ENCODE data around the gene ALOX5AP.

Gene ALOX5AP

DNA sequence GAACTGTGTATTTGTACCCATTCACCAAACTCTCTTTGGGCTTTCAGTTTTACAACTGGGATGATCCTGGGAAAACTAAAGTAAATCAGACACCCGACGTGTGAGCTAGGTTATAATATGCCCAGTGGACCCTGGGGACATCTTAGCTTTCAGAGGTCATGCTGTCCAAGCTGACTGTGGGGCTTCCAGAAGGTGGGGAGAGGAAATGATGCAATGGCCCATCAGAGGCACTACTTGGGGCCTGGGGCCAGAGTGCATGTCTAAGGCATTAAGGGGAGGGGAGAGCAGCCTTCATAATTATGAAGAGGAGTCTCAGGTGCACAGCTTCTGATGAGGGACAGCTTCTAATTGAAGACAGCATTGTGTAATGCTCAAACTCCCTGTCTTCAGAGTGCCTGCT, 30.9 kb downstream of the ALOX5AP start:
- H3K4me3 ChIP-seq (ENCODE audit: low read depth in 1 of 2, low read length in 2 of 2), result no peak overlapping the region
- H3K4me1 ChIP-seq (ENCODE audit: insufficient read depth, low read length), result peaks cover 7% of the 10 kb centered on the region; the same call in 1 of the 2 replicates
- no peak overlapping the region for H2AFZ ChIP-seq (ENCODE audit: low read depth, low read length)
- ATAC-seq (ENCODE audit: insufficient read depth, low read depth) (no peak), DNase-seq (no peak)
- no peak for TF ChIP-seq EZH2 (IDR thresholded peaks at IDR 0.05; ENCODE audit: borderline replicate concordance, low read depth, low read length, severe bottlenecking)
- TF ChIP-seq, protein P1, sequence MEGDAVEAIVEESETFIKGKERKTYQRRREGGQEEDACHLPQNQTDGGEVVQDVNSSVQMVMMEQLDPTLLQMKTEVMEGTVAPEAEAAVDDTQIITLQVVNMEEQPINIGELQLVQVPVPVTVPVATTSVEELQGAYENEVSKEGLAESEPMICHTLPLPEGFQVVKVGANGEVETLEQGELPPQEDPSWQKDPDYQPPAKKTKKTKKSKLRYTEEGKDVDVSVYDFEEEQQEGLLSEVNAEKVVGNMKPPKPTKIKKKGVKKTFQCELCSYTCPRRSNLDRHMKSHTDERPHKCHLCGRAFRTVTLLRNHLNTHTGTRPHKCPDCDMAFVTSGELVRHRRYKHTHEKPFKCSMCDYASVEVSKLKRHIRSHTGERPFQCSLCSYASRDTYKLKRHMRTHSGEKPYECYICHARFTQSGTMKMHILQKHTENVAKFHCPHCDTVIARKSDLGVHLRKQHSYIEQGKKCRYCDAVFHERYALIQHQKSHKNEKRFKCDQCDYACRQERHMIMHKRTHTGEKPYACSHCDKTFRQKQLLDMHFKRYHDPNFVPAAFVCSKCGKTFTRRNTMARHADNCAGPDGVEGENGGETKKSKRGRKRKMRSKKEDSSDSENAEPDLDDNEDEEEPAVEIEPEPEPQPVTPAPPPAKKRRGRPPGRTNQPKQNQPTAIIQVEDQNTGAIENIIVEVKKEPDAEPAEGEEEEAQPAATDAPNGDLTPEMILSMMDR (IDR thresholded peaks at IDR 0.05; ENCODE audit: borderline replicate concordance, extremely low read depth, low read length, poor library complexity, severe bottlenecking), result no peak
- H3K4me2 ChIP-seq (ENCODE audit: insufficient read depth, low read length), result no peak overlapping the region
- H3K9ac ChIP-seq (ENCODE audit: low read depth, low read length), result no peak overlapping the region
- H4K20me1 ChIP-seq (ENCODE audit: insufficient read depth, low read length), result no peaks in the 10 kb centered on the region
- no peaks in the 10 kb centered on the region for H3K79me2 ChIP-seq (ENCODE audit: insufficient read depth, low read length)
- H3K9me3 ChIP-seq (ENCODE audit: insufficient read depth, low read length, severe bottlenecking), result no peaks in the 10 kb centered on the region
- no peaks in the 10 kb centered on the region for H3K27me3 ChIP-seq (ENCODE audit: insufficient read depth, low read length, poor library complexity)
- H3K27ac ChIP-seq (ENCODE audit: low read length), result no peak overlapping the region
- H3K36me3 ChIP-seq (ENCODE audit: insufficient read depth, low read length), result no peaks in the 10 kb centered on the region

DNA sequence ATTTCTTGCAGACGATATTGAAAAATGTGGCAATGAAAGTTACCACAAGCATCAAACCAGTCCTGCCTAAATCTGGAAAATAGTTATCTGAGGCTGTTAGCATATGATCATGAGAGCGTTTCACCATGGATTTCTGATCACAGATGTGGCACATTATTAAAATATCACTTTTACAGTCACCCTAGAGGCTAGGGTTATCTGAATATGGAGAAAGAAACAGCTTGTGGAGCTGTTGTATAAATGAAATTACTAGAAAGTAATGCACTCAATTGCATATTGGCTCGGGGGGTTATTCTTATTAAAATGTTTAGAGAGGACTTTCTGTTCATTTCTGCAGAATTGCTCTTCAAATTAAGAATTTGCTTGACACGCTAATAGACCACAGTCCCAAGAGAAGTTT, 35.6 kb downstream of the ALOX5AP start:
- DNase-seq (no peak), ATAC-seq (ENCODE audit: insufficient read depth, low read depth) (no peak)
- H4K20me1 ChIP-seq (ENCODE audit: insufficient read depth, low read length), result no peaks in the 10 kb centered on the region
- peaks cover 7% of the 10 kb centered on the region; the same call in 1 of the 2 replicates for H3K4me1 ChIP-seq (ENCODE audit: insufficient read depth, low read length)
- no peaks in the 10 kb centered on the region for H3K27me3 ChIP-seq (ENCODE audit: insufficient read depth, low read length, poor library complexity)
- H3K9me3 ChIP-seq (ENCODE audit: insufficient read depth, low read length, severe bottlenecking), result no peaks in the 10 kb centered on the region
- no peak overlapping the region for H3K4me3 ChIP-seq (ENCODE audit: low read depth in 1 of 2, low read length in 2 of 2)
- no peaks in the 10 kb centered on the region for H3K79me2 ChIP-seq (ENCODE audit: insufficient read depth, low read length)
- H3K9ac ChIP-seq (ENCODE audit: low read depth, low read length), result no peak overlapping the region
- TF ChIP-seq, protein P1 (IDR thresholded peaks at IDR 0.05; ENCODE audit: borderline replicate concordance, extremely low read depth, low read length, poor library complexity, severe bottlenecking), result no peak
- TF ChIP-seq EZH2 (IDR thresholded peaks at IDR 0.05; ENCODE audit: borderline replicate concordance, low read depth, low read length, severe bottlenecking), result no peak
- no peak overlapping the region for H3K4me2 ChIP-seq (ENCODE audit: insufficient read depth, low read length)
- no peak overlapping the region for H3K27ac ChIP-seq (ENCODE audit: low read length)
- H3K36me3 ChIP-seq (ENCODE audit: insufficient read depth, low read length), result no peaks in the 10 kb centered on the region
- H2AFZ ChIP-seq (ENCODE audit: low read depth, low read length), result no peak overlapping the region

DNA sequence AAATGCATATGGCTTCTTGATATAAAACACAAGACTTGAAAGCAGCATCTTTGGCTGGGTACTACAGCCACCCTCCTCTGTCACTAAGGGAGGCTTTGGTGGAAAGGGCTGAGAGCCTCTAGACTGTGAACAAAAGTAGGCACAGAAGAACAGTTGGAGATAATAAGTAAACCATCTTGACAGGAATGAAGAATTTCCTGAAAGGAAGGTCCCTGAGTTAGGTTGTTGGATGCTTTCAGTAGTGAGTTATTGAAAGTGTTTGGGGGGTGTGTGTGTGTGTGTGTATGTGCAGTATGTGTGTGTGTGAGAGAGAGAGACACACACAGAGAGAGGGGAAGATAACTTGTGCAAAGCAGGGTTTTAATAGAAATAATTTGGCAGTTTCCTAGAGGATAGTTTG, 38.2 kb downstream of the ALOX5AP start:
- no peaks in the 10 kb centered on the region for H3K27me3 ChIP-seq (ENCODE audit: insufficient read depth, low read length, poor library complexity)
- no peak for ATAC-seq (ENCODE audit: insufficient read depth, low read depth)
- H3K27ac ChIP-seq (ENCODE audit: low read length), result no peak overlapping the region
- H3K4me2 ChIP-seq (ENCODE audit: insufficient read depth, low read length), result no peak overlapping the region
- no peaks in the 10 kb centered on the region for H3K36me3 ChIP-seq (ENCODE audit: insufficient read depth, low read length)
- no peak overlapping the region for H3K4me3 ChIP-seq (ENCODE audit: low read depth in 1 of 2, low read length in 2 of 2)
- TF ChIP-seq, protein P1 (IDR thresholded peaks at IDR 0.05; ENCODE audit: borderline replicate concordance, extremely low read depth, low read length, poor library complexity, severe bottlenecking), result no peak
- no peak for TF ChIP-seq EZH2 (IDR thresholded peaks at IDR 0.05; ENCODE audit: borderline replicate concordance, low read depth, low read length, severe bottlenecking)
- DNase-seq, result no peak
- no peaks in the 10 kb centered on the region for H3K79me2 ChIP-seq (ENCODE audit: insufficient read depth, low read length)
- H4K20me1 ChIP-seq (ENCODE audit: insufficient read depth, low read length), result no peaks in the 10 kb centered on the region
- H3K9me3 ChIP-seq (ENCODE audit: insufficient read depth, low read length, severe bottlenecking), result no peaks in the 10 kb centered on the region
- no peak overlapping the region for H3K9ac ChIP-seq (ENCODE audit: low read depth, low read length)
- H3K4me1 ChIP-seq (ENCODE audit: insufficient read depth, low read length), result no peaks in the 10 kb centered on the region
- no peak overlapping the region for H2AFZ ChIP-seq (ENCODE audit: low read depth, low read length)
